Muscle of leg (tissue), 11 donors: ENCODE results near the gene PCGF2. TPM values are rescaled to one million over a fixed set of nuclear protein-coding genes. Genes with fewer than 3 reads are reported as not detected.

ENCODE experiments used
- DNase-seq: peaks from one replicate; pipeline ENCODE4 v3.0.0; 2013
- H3K27ac ChIP-seq: one replicate; pipeline ENCODE4 v1.5.1; 2013; ENCODE audit warnings: mild to moderate bottlenecking, low read length, control low read depth
- H3K27me3 ChIP-seq: one replicate; pipeline ENCODE4 v1.6.1; 2013; ENCODE audit warnings: low read length; ENCODE audit not compliant: control insufficient read depth, insufficient read depth
- H3K36me3 ChIP-seq: one replicate; pipeline ENCODE4 v1.6.1; 2013; ENCODE audit warnings: low read length; ENCODE audit not compliant: control insufficient read depth, insufficient read depth
- H3K4me1 ChIP-seq: one replicate; pipeline ENCODE4 v1.6.1; 2013; ENCODE audit warnings: low read length; ENCODE audit not compliant: control insufficient read depth, insufficient read depth
- H3K4me3 ChIP-seq: one replicate; pipeline ENCODE4 v1.5.1; 2013; ENCODE audit warnings: low read length, control low read depth
- H3K9me3 ChIP-seq: replicated peaks from 2 replicates; pipeline ENCODE4 v1.6.1; 2013; ENCODE audit warnings: low read depth, low read length; ENCODE audit not compliant: control insufficient read depth
- WGBS: methylation state at CpG from one replicate; pipeline ENCODE4 v1.1.5; 2013; ENCODE audit warnings: missing lambda C conversion rate; ENCODE audit not compliant: insufficient coverage; 5-methylcytosine and 5-hydroxymethylcytosine counted together
- polyA plus RNA-seq, 8 donors: library from polyadenylated mRNA; unstranded; fragments of 120-200 nt; gene quantifications; one replicate each; pipeline versions ENCODE4 v1.2.1 to v1.2.3, GENCODE V29; 2013; ENCODE audit warnings: inconsistent platforms in 1 of 8, low replicate concordance in 1 of 8; ENCODE audit not compliant: insufficient read length in 8 of 8, insufficient read depth in 1 of 8
- total RNA-seq: library from RNA; stranded (reverse); fragments of 120-200 nt; gene quantifications from one replicate; pipeline ENCODE4 v1.2.4, GENCODE V29; 2013

Gene PCGF2
- total and polyA plus RNA-seq, 9 donors, result 15.2 to 56.5 (median 42.3) TPM

GRCh38 chr17:38709864-38710603 lies 38.1 kb downstream of the PCGF2 start:
- Histone ChIP-seq H3K9me3 (no peaks in the 10 kb centered on the region), H3K36me3 (peaks cover 67% of the 10 kb centered on the region), H3K27ac (peak overlapping the region; percentile 90), H3K27me3 (no peaks in the 10 kb centered on the region), H3K4me3 (no peak overlapping the region), H3K4me1 (peaks cover 62% of the 10 kb centered on the region)
- WGBS, result 34% methylated on average over 11 of the region's 13 CpGs
- DNase-seq, result peak; percentile 82

DNA sequence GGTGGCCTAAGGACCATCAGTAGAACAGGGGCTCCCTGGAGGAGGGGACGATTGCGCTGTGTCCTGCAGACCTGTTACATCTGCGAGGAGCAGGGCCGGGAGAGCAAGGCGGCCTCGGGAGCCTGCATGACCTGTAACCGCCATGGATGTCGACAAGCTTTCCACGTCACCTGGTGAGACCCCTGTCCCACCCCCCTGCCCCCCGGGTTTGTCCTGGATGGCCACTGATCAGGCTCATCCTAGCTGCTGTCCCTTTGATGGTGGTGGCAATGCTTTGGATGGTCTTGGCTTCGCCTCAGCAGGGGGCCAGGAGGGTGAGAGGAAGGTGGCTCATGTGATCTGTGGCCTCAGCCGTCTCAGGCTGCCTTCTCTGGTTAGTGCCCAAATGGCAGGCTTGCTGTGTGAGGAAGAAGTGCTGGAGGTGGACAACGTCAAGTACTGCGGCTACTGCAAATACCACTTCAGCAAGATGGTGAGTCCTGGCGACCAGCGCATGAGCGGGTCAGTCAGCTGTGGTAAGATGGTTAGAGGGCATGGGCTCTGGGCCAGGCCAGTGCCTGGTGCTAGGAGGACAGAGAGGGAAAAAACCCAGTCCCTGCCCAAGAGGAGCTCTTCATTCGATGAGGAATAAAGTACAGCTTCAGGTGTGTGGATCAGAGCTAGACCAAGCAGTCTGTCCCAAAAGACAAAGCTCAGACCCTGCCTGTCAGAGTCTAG lies 38.9 kb downstream of the PCGF2 start:
- WGBS, result 85% methylated on average over 13 of the region's 18 CpGs
- Histone ChIP-seq H3K9me3 (no peaks in the 10 kb centered on the region), H3K36me3 (peaks cover 59% of the 10 kb centered on the region), H3K4me3 (no peak overlapping the region), H3K27me3 (no peaks in the 10 kb centered on the region), H3K4me1 (peaks cover 65% of the 10 kb centered on the region), H3K27ac (peak overlapping the region; percentile 90)
- no peak for DNase-seq

DNA sequence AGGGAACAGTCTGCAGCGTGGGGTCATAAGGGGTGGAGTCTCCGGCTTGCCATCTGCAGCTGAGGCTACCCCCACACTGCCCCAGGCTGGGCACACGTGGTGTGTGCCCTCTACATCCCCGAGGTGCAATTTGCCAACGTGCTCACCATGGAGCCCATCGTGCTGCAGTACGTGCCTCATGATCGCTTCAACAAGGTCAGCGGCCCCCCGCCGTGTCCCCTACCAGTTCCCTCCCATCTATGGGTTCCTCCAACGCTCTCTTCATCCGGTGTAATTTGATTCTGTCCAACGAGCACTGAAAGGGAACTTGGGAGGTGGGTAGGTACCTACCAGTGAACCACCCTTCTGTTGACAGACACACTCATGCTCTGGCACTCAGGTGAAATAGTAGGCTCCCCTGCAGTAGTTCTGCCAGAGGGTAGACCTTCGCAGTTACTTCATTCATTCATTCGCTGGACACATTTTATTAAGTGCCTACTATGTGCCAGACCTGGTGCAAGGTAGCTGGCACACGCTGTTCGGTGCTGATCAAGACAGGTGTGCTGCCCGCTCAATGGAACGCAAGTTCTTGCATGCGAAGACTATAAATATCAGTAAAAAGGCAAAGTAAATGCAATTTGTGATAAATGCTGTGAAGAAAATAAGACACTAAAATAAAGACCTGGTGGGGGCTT lies 40.3 kb downstream of the PCGF2 start:
- DNase-seq, result no peak
- Histone ChIP-seq H3K4me3 (no peak overlapping the region), H3K27ac (no peak overlapping the region), H3K9me3 (no peaks in the 10 kb centered on the region), H3K36me3 (peaks cover 44% of the 10 kb centered on the region), H3K27me3 (peaks cover 14% of the 10 kb centered on the region), H3K4me1 (peaks cover 80% of the 10 kb centered on the region)
- 78% methylated on average over 11 of the region's 21 CpGs for WGBS

DNA sequence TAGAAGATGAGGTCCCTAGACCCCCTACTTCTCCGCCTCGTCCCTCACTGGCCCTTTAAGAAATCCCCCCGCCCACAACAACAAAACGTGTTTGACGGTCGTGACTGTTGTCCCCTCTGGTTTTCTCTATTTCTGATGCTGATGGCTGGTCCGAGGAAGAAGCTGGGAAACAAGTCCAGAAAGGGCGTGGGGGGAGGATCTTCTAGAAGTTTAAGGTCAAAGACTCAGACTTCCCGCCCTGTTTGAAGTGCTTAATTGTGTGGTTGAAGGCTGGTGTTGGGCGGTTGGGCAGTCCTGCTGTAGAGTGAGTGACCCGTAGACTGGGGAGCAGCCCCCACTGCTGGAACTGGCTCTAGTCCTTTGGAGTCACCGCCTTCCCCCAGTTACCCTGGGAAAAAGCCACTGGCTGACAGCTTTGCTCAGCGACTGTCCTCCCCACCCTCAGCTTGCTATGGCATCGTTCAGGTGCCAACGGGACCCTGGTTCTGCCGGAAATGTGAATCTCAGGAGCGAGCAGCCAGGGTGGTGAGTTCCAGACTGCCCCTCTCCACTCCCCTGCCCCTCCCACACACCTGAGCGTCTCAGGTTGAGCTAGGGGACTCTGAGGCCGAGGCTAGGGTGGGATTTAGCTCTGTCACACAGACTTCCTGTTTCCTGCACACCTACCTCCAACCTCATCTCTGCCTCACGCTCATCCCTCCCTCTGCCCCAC lies 41.5 kb downstream of the PCGF2 start:
- Histone ChIP-seq H3K4me1 (peaks cover 80% of the 10 kb centered on the region), H3K27ac (peak overlapping the region; percentile 63), H3K27me3 (peaks cover 18% of the 10 kb centered on the region), H3K4me3 (peak overlapping the region; percentile 52), H3K9me3 (no peaks in the 10 kb centered on the region), H3K36me3 (peaks cover 33% of the 10 kb centered on the region)
- peak; percentile 56 for DNase-seq
- 15% methylated on average over 9 of the region's 20 CpGs for WGBS

DNA sequence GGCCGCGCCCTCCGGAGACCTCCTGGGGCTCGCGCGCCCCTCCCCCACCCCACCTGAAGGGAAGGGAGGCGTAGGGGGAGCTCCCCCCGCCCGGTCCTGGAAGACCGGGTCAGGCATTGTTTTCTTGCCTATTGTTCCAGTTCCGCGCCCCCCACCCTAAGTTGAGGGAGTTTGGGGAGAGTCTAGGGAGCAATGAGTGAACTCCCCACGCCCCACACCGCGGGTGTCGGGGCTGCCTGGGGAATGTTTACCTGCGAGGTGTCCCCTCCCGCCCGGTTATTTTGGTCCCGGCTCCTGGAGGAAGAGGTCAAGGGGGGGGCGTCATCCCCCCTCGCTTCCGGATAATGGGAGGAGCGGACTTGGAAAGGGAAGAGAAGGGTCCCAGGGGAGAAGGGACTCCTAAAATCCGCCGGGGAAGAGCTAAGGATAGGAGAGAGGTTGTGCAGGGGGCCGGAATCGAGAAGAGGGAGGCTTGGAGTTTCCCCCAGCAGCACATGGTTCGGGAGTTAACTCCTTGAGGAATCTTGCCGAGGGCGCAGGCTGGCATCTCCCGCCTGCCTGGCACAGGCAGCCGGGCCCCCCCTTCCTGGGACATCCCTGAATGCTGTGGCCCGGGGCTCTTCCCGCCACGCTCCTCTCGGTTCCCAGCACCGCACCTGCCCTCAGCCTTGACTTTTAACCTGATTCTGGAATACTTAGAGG lies 42.2 kb downstream of the PCGF2 start:
- Histone ChIP-seq H3K27me3 (peaks cover 18% of the 10 kb centered on the region), H3K4me1 (peaks cover 80% of the 10 kb centered on the region), H3K9me3 (no peaks in the 10 kb centered on the region), H3K36me3 (peaks cover 26% of the 10 kb centered on the region), H3K4me3 (peak overlapping the region; percentile 52), H3K27ac (peak overlapping the region; percentile 63)
- peak; percentile 84 for DNase-seq
- WGBS, result 3% methylated on average over 17 of the region's 38 CpGs

DNA sequence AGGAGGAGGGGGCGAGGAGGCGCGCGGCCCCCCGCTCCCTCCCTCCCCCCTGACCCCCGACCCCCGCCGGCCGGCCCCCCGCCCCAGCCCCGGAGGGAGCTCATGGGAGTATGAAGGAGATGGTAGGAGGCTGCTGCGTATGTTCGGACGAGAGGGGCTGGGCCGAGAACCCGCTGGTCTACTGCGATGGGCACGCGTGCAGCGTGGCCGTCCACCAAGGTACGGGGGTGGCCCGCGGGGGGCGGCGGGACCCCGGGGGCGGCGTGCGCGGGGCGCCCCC lies 42.7 kb downstream of the PCGF2 start:
- H3K4me3 ChIP-seq, result peak overlapping the region; percentile 52
- 0% methylated on average over 6 of the region's 32 CpGs for WGBS
- peaks cover 18% of the 10 kb centered on the region for H3K27me3 ChIP-seq
- peaks cover 24% of the 10 kb centered on the region for H3K36me3 ChIP-seq
- peaks cover 76% of the 10 kb centered on the region for H3K4me1 ChIP-seq
- no peaks in the 10 kb centered on the region for H3K9me3 ChIP-seq
- peak overlapping the region; percentile 54 for H3K27ac ChIP-seq
- no peak for DNase-seq

DNA sequence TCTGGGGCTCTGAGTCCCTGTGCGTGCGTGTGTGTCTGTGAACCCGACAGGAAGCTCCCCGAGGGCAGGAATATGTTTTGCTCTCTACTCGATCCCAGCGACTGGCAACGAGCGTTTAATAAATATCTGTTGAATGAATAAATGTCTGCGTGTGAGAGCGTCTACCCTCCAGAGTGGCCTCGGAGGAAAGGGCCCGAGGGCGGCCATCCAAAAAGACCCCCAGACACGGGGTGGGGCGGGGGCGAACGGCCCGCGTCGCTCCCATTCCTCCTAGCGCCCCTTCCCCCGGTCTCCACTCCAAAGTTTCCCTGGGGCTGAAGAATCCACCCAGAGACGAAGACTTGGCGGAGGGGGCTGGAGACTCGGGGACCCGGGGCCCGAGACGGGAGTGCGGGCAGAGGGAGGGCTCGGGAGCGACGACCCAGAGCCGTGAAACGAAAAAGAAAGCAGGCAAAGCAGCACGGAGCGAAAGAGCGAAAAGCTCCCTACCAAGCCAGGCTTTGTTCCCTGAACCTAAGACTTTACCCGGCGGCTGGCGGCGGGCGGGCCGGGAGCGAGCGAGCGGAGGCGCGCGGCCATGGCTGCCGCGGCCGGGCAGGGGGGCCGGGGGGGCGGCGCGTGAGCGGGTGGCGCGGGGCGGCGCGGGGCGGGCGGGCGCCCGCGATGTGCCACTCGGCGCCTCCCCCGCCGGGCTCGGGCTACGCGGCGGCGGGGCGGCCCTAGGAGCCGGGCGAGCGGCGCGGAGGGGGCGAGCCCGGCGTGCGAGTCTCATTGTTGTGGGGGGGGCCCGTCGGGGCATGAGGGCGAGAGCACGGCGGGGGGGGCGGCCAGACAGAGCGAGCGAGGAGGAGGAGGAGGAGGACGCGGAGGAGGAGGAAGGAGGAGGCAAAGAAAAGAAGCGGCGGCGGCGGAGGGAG lies 43.3 kb downstream of the PCGF2 start, which contains the start of gene MLLT6:
TSS of gene MLLT6 (plus strand) at position 668 of the 917 bp plus-strand sequence. CDS start 360 bp downstream, outside the sequence.
- Histone ChIP-seq H3K36me3 (peaks cover 23% of the 10 kb centered on the region), H3K4me3 (peak within 1 kb of the TSS; percentile 95), H3K27me3 (peaks cover 18% of the 10 kb centered on the region), H3K4me1 (peaks cover 70% of the 10 kb centered on the region), H3K27ac (peak within 1 kb of the TSS; percentile 98), H3K9me3 (no peaks in the 10 kb centered on the region)
- DNase-seq, result peak; percentile 95
- WGBS, result under 1% methylated on average over 74 of the region's 100 CpGs

GRCh38 chr17:38703742-38704605 lies 44.2 kb downstream of the PCGF2 start:
- Histone ChIP-seq H3K4me1 (peaks cover 61% of the 10 kb centered on the region), H3K27ac (peak overlapping the region; percentile 98), H3K9me3 (no peaks in the 10 kb centered on the region), H3K36me3 (peaks cover 14% of the 10 kb centered on the region), H3K27me3 (peaks cover 23% of the 10 kb centered on the region), H3K4me3 (peak overlapping the region; percentile 95)
- DNase-seq, result peak; percentile 80
- WGBS, result under 1% methylated on average over 31 of the region's 50 CpGs
